Stimulated activated naive CD4-positive, alpha-beta T cell (primary cell): ENCODE data around the gene MEGF11.

Source experiments
- DNase-seq, 6 experiments: peaks; one replicate each; lab custom pipeline; 2025; lab: John Stamatoyannopoulos, UW

The MEGF11 gene

GRCh38 chr15:66170042-66170441, 83.5 kb downstream of the MEGF11 start:
- DNase-seq, result no peak

DNA sequence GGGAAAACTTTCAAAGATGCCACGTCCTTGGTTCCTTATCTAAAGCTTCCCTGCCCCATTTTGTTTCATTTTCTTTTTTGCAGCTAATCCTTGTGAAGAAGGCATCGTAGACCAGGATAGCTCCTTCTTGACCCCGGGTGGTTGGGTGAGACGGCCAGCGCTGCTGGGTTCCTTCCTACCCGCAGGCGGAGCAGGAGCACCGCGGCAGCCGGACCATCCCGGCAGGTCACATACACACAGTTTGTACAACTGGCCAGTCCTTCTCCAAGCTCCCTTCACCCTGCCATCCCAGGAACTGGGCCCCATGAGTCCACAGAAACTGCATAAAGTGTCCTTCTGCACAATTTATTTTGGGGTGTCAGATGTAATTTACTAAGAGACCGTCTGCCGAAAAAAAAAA, 83.9 kb downstream of the MEGF11 start:
- DNase-seq, result no peak

GRCh38 chr15:66169023-66169422, 84.5 kb downstream of the MEGF11 start:
- DNase-seq, result no peak

- DNase-seq, result no peak
Observed at GRCh38 chr15:66167854-66168253, 85.7 kb downstream of the MEGF11 start.

- no peak for DNase-seq
Observed at GRCh38 chr15:66165856-66166255, 87.7 kb downstream of the MEGF11 start.

DNA sequence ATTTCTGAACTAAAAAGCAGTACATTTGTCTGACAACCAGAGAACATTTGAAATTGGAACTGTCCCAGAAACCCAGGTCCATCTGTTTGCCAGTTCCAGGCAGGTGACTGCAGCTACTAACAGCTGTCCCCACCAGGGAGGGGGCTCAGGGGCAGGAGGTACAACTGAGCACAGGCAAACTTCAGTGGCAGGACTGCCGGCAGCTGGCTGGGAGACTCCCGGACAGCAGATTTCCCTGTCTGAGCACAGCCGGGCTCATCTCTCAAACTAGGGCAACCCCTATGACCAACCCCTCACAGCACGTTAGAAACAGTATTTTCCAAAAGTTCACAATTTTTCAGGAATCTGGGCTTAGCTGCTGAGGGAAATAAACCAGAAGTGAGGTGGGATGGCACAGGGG, 88.8 kb downstream of the MEGF11 start:
- DNase-seq, result no peak

DNA sequence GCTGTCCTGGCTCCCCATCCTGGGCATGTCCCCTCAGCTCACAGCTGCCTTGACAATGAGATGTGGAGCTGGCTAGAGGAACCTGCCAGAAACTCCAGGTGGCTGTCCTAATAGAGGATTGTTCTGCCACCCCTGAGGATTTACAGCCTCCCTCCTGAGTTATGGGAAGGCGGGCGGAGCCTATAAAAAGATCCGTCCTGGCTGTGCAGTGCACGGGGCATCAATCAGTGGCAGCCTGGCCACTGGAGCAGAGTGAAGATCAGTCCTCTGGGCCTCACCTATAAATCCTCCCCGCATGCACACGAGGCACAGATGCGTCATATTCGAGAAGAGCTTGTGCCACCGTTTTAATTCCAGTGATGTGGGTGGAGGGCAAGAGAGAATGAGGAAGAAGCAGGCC, 90.0 kb downstream of the MEGF11 start:
- DNase-seq, result no peak

DNA sequence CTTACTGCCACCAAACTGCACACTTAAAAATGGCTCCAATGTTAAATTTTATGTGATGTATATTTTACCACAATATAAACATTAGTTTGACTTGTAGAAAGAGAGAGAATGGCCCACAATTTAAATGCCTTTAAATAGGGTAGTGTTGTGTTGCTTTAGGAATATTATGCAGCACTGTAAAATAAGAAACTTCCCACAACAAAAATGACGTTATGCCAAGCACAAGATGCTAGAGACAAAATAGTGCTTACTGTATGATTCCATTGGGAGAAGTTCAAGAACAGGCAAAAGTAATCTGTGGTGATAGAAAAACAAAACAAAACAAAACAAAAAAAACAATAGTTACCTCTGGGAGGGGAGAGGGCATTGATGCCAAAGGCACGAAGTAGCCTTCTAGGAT, 91.3 kb downstream of the MEGF11 start:
- no peak for DNase-seq

DNA sequence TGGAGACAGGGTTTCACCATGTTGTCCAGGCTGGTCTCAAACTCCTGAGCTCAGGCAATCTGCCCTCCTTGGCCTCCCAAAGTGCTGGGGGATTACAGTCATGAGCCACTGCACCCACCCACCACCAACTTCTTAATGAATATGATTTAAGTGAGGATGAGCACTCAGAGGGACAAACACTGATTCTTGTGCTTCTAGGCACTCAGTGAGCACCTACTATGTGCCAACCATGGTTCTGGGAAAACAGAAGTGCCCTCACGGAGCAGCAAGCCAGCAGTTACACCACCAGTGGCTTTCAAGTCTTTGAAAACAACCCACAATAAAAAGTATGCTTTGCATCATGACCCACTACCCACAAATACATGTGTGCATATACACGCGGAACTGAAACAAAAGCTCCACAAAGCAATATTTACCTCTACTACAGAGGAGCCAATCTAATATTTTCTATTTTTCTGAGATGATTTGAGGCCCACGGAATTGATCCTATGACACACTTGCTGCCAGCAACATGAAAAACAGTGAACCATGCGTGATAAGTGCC, 91.9 kb downstream of the MEGF11 start:
- DNase-seq, result no peak

- DNase-seq, result no peak
Observed at GRCh38 chr15:66161108-66161507, 92.4 kb downstream of the MEGF11 start.

- no peak for DNase-seq
Observed at GRCh38 chr15:66157507-66157906, 96.0 kb downstream of the MEGF11 start.

GRCh38 chr15:66156310-66156975, 97.1 kb downstream of the MEGF11 start:
- no peak for DNase-seq

- no peak for DNase-seq
Observed at GRCh38 chr15:66155065-66155464, 98.5 kb downstream of the MEGF11 start.

- DNase-seq, result no peak
Observed at GRCh38 chr15:66154581-66154980, 99.0 kb downstream of the MEGF11 start.

GRCh38 chr15:66153549-66154415, 99.8 kb downstream of the MEGF11 start:
- no peak for DNase-seq

- no peak for DNase-seq
Observed at GRCh38 chr15:66152650-66153049, 100.9 kb downstream of the MEGF11 start.

DNA sequence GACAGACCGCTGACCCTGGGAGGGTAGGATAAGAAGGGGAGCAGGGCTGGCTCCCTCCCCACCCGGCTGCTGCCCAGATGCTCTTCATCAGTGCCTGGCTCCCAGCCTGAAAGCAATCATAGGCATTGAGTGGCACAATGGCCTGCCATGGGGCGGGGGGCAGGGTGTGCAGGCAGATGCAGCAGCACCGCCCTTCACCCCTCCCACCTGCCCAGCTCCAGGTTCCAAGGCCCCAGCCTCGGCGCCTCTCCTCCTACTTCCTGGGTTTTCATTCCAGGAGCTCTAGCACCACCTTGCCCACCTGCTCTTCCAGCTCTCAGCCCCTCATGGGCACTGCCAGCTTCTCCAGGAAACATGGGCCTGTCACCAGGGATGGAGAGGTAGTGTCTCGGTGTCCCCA, 101.7 kb downstream of the MEGF11 start:
- no peak for DNase-seq

- DNase-seq, result no peak
Observed at GRCh38 chr15:66149871-66150270, 103.7 kb downstream of the MEGF11 start.

- no peak for DNase-seq
Observed at GRCh38 chr15:66148187-66148586, 105.4 kb downstream of the MEGF11 start.

DNA sequence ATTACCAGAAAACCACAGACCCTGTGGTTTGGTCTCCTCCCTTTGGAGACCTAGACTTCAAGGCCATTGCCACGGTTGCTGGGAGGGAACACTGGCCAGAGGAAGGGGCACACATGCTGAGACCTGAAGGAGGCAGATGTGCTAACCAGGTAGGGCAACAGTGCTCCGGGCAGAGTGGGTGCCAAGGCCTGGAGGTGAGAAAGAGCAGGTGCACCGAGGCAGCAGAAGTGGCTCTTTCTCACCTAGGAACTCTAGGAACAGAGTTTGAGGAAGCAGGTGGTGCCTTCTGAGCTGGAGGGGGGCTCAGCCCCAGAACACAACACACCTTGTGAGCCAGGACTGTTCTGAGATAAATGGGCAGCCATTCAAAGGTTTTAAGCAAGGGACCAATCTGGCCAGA, 106.1 kb downstream of the MEGF11 start:
- DNase-seq, result no peak

DNA sequence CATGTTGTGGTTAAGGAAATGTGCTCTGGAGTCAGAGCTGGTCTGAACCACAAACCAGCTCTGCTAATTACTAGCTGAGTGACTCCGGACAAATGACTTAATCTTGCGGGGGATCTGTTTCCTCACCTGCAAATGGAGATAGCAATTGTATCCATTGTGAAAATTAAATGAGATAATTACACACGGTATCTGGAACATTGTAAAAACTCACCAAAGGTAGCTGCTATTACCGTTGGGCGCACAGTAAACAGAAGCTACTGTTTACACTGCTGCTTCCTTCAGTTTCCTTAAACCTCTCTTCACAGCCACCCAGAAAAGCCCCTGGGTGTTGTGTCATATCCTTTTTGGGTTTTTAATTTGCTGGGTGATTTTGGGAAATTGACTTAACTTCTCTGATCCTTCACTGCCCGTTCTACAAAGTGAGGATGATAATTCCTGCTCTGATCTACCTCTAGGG, 107.8 kb downstream of the MEGF11 start:
- DNase-seq, result no peak

DNA sequence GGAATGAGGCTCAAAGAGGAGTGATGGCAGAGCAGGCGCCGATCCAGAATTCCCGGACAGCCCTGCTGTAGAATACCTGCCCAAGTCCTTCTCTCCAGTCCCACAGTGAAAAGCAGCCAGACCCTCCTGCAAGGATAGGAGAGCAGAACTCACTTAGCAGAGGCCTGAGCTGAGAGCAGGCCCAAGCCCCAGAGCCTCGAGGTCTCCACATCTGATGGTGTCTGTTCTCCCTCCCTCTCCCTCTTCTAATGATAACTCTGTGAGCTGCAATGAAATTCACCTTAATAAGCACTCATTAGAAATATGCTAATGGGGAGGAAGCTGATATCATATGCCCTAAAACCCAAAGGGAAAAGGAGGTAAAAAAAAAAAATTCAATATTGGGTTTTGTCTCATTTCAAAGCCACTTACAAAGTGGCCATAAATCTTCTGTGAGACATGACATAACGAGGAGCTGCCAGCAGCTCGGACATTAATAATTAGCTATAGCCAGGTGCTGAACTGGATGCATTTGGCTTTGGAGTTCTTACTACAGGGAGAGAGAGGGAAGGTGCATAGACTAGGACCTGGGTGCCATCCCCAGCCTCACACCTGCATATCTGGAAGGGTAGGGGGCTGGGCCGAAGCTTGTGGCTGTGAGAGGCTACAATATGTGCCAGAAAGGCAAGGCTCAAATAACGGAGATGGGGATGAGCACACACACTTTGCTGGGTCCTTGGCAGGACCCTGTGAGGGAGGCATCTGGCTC, 108.4 kb downstream of the MEGF11 start:
- DNase-seq, result no peak
